ENCODE results near the gene MCF2L.
"Not testable (repeated sequence)": the region's sequence is repeated elsewhere in the genome, so short reads cannot be mapped to it uniquely, and the experiment has no call there.

Gene MCF2L

GRCh38 chr13:113053801-113054604, 85.0 kb downstream of the MCF2L start:
- FAIRE-seq (no peak), DNase-seq (ENCODE audit: insufficient read length, low spot score) (no peak)
- TF ChIP-seq SPI1 (IDR thresholded peaks at IDR 0.05; ENCODE audit: low read depth, low read length), result no peak
- TF ChIP-seq PAX5 (IDR thresholded peaks at IDR 0.05; ENCODE audit: insufficient read depth, low read length, severe bottlenecking), result no peak
- no peak for TF ChIP-seq POLR2AphosphoS5 (IDR thresholded peaks at IDR 0.05; ENCODE audit: low read depth, low read length)
- no peak for TF ChIP-seq TAF1 (IDR thresholded peaks at IDR 0.05; ENCODE audit: low read depth, low read length)
- no peak for TF ChIP-seq POU2F2 (IDR thresholded peaks at IDR 0.05; ENCODE audit: low read depth, low read length)
- no peak for TF ChIP-seq POLR2A (IDR thresholded peaks at IDR 0.05; ENCODE audit: low read depth, low read length)

DNA sequence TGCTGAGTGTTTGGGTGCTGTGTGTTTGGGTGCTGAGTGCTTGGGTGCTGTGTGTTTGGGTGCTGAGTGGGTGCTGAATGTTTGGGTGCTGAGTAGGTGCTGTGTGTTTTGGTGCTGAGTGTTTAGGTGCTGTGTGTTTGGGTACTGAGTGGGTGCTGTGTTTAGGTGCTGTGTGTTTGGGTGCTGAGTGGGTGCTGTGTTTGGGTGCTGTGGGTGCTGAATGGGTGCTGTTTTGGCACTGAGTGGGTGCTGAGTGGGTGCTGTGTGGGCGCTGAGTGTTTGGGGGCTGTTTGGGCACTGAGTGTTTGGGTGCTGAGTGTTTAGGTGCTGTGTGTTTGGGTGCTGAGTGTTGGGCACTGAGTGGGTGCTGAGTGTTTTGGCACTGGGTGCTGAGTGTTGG, 88.1 kb downstream of the MCF2L start:
- FAIRE-seq (no peak), DNase-seq (ENCODE audit: insufficient read length, low spot score) (no peak)
- TF ChIP-seq POU2F2 (IDR thresholded peaks at IDR 0.05; ENCODE audit: low read depth, low read length), result no peak
- TF ChIP-seq PAX5 (IDR thresholded peaks at IDR 0.05; ENCODE audit: insufficient read depth, low read length, severe bottlenecking), result no peak
- TF ChIP-seq SPI1 (IDR thresholded peaks at IDR 0.05; ENCODE audit: low read depth, low read length), result no peak
- TF ChIP-seq POLR2A (IDR thresholded peaks at IDR 0.05; ENCODE audit: low read depth, low read length), result no peak
- TF ChIP-seq TAF1 (IDR thresholded peaks at IDR 0.05; ENCODE audit: low read depth, low read length), result no peak
- TF ChIP-seq POLR2AphosphoS5 (IDR thresholded peaks at IDR 0.05; ENCODE audit: low read depth, low read length), result no peak

DNA sequence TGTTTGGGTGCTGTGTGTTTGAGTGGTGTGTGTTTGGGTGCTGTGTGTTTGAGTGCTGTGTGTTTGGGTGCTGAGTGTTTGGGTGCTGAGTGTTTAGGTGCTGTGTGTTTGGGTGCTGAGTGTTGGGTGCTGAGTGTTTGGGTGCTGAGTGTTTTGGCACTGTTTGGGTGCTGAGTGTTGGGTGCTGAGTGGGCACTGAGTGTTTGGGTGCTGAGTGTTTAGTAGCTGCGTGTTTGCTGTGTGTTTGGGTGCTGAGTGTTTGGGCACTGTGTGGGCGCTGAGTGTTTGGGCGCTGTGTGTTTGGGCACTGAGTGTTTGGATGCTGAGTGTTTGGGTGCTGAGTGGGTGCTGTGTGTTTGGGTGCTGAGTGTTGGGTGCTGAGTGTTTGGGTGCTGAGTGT, 88.5 kb downstream of the MCF2L start:
- DNase-seq (ENCODE audit: insufficient read length, low spot score); FAIRE-seq: not testable (repeated sequence)

DNA sequence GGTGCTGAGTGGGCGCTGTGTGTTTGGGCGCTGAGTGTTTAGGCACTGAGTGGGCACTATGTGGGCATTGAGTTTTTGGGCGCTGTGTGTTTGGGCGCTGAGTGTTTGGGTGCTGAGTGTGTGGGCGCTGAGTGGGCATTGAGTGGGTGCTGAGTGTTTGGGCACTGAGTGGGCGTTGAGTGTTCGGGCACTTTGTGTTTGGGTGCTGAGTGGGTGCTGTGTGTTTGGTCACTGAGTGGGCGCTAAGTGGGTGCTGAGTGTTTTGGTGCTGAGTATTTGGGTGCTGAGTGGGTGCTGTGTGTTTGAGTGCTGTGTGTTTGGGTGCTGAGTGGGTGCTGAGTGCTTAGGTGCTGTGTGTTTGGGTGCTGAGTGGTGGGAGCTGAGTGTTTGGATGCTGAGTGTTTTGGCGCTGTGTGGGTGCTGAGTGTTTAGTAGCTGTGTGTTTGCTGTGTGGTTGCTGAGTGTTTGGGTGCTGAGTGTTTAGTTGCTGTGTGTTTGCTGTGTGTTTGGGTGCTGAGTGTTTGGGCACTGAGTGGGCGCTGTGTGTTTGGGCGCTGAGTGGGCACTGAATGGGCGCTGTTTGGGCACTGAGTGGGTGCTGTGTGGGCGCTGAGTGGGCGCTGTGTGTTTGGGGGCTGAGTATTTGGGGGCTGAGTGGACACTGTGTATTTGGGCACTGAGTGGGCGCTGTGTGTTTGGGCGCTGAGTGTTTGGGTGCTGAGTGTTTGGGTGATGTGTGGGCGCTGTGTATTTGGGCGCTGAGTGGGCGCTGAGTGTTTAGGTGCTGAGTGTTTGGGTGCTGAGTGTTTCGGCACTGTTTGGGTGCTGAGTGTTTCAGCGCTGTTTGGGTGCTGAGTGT, 89.3 kb downstream of the MCF2L start:
- TF ChIP-seq POU2F2 (IDR thresholded peaks at IDR 0.05; ENCODE audit: low read depth, low read length), result no peak
- no peak for TF ChIP-seq POLR2A (IDR thresholded peaks at IDR 0.05; ENCODE audit: low read depth, low read length)
- no peak for TF ChIP-seq SPI1 (IDR thresholded peaks at IDR 0.05; ENCODE audit: low read depth, low read length)
- TF ChIP-seq TAF1 (IDR thresholded peaks at IDR 0.05; ENCODE audit: low read depth, low read length), result no peak
- TF ChIP-seq PAX5 (IDR thresholded peaks at IDR 0.05; ENCODE audit: insufficient read depth, low read length, severe bottlenecking), result no peak
- TF ChIP-seq POLR2AphosphoS5 (IDR thresholded peaks at IDR 0.05; ENCODE audit: low read depth, low read length), result no peak
- DNase-seq (ENCODE audit: insufficient read length, low spot score) (no peak), FAIRE-seq (no peak)

DNA sequence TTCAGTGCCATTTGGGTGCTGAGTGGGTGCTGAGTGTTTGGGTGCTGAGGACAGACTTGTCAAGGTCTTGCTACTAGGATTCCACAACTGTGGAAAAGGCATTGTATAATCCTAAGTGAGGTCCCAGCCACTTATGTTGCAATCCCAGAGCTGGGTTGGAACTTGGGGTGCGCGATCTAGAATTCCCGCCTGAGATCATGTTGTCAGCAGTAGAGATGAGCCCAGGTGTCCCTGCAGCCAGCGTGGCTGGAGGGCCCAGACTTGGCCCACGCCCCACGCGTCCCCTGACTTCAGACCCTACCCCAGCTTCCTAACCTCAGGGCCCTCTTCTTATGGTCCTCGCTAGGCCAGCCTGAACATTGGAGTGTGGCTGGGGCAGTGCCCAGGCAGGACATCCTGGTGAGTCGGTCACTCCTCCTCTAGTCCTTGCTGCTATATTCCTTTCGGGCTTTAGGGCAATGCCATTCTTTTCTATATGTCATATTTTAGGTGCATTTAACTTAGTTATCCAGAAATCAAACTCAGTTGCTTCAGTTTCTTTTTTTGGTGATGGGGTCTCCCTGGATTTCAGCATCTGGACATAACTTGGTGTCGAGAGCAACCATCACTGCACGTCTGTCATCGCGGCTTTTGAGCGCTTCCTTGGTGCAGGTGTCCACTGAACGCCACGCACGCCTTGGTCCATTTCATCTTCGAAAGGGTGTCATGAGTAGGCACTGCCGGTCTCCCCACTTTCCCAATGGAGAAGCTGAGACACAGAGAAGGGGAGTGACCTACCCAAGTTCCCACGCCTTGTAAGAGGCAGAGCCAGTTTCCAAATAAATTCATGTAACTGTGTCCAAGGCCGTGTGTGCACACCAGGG, 90.2 kb downstream of the MCF2L start:
- FAIRE-seq (no peak), DNase-seq (ENCODE audit: insufficient read length, low spot score) (no peak)
- no peak for TF ChIP-seq PAX5 (IDR thresholded peaks at IDR 0.05; ENCODE audit: insufficient read depth, low read length, severe bottlenecking)
- TF ChIP-seq POLR2AphosphoS5 (IDR thresholded peaks at IDR 0.05; ENCODE audit: low read depth, low read length), result no peak
- TF ChIP-seq TAF1 (IDR thresholded peaks at IDR 0.05; ENCODE audit: low read depth, low read length), result no peak
- TF ChIP-seq POLR2A (IDR thresholded peaks at IDR 0.05; ENCODE audit: low read depth, low read length), result no peak
- no peak for TF ChIP-seq POU2F2 (IDR thresholded peaks at IDR 0.05; ENCODE audit: low read depth, low read length)
- TF ChIP-seq SPI1 (IDR thresholded peaks at IDR 0.05; ENCODE audit: low read depth, low read length), result no peak

DNA sequence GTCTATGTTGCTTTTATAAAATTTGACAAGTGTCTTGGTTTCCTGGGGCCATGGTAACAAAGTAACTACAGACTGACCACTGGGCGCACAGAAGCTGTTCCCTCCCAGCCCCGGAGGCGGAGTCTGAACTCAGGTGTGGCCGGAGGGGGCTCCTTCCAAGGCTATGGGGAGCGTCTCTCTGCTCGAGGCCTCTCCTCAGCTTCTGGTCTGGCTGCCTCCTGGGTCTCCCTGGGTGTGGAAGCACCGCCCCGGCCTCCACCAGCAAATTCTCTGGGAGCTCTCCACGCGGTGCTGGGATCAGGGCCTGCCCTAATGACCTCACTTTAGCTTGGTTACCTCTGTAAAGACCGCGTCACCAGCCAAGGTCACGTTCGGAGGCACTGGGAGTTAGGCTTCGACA, 90.9 kb downstream of the MCF2L start:
- DNase-seq (ENCODE audit: insufficient read length, low spot score) (no peak), FAIRE-seq (no peak)
- TF ChIP-seq POLR2A (IDR thresholded peaks at IDR 0.05; ENCODE audit: low read depth, low read length) (no peak), POU2F2 (IDR thresholded peaks at IDR 0.05; ENCODE audit: low read depth, low read length) (no peak), POLR2AphosphoS5 (IDR thresholded peaks at IDR 0.05; ENCODE audit: low read depth, low read length) (no peak), SPI1 (IDR thresholded peaks at IDR 0.05; ENCODE audit: low read depth, low read length) (no peak), PAX5 (IDR thresholded peaks at IDR 0.05; ENCODE audit: insufficient read depth, low read length, severe bottlenecking) (no peak)

GRCh38 chr13:113060557-113061270, 91.7 kb downstream of the MCF2L start:
- FAIRE-seq, result no peak
- no peak for DNase-seq (ENCODE audit: insufficient read length, low spot score)
- no peak for TF ChIP-seq POLR2AphosphoS5 (IDR thresholded peaks at IDR 0.05; ENCODE audit: low read depth, low read length)
- TF ChIP-seq PAX5 (IDR thresholded peaks at IDR 0.05; ENCODE audit: insufficient read depth, low read length, severe bottlenecking), result no peak

DNA sequence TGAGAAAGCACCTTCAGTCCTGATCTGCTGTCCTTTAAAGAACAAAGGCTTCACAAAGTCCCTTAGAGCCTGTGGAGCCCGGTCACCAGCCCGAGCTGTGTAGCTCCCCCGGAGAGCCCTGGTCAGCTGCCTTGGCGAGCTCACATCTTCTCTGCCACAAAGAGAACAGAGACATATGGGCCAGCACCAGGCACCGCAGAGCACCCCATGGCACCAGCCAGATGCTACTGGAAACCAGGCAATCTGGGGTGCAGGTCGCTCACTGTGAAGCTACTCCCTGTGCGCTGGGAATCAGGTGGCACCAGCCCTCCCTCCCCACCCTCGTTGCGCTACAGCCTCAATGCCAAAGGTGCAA, 92.2 kb downstream of the MCF2L start:
- no peak for FAIRE-seq
- no peak for TF ChIP-seq SPI1 (IDR thresholded peaks at IDR 0.05; ENCODE audit: low read depth, low read length)
- no peak for TF ChIP-seq PAX5 (IDR thresholded peaks at IDR 0.05; ENCODE audit: insufficient read depth, low read length, severe bottlenecking)
- TF ChIP-seq POLR2A (IDR thresholded peaks at IDR 0.05; ENCODE audit: low read depth, low read length), result no peak
- no peak for TF ChIP-seq POU2F2 (IDR thresholded peaks at IDR 0.05; ENCODE audit: low read depth, low read length)
- TF ChIP-seq POLR2AphosphoS5 (IDR thresholded peaks at IDR 0.05; ENCODE audit: low read depth, low read length), result no peak
- DNase-seq (ENCODE audit: insufficient read length, low spot score), result no peak

All from GM12891 (cell line).